Measurements from ENCODE around the gene TOP3B. TPM values are rescaled to one million over a fixed set of nuclear protein-coding genes. Genes with fewer than 3 reads are reported as not detected.

TOP3B gene
- total RNA-seq (2021; fragmentation: NEBNext Ultra II Directional; extraction: Animal tissue kit (Norgen Biotek cat#: 25700)) = 10 to 100 TPM; 13.8 to 17.1 (median 15.2) TPM
- long read RNA-seq, partial matches to known transcripts = 6 of 12 reads
- long read RNA-seq, other reads (novel, unspliced or antisense) = 2 of 12 reads

- H3K9me3 Mint-ChIP-seq = no peaks in the 10 kb centered on the region
- peak within 1 kb of the TSS; percentile 68 for H3K27ac Mint-ChIP-seq
- no peak for TF ChIP-seq CTCF (IDR thresholded peaks at IDR 0.05)
- no peaks in the 10 kb centered on the region for H3K27me3 Mint-ChIP-seq (ENCODE audit: insufficient read depth)
- peaks cover 21% of the 10 kb centered on the region for H3K4me1 Mint-ChIP-seq (ENCODE audit: low read depth)
- peak within 1 kb of the TSS; percentile 92 for H3K4me3 Mint-ChIP-seq
- no peaks in the 10 kb centered on the region for H3K36me3 Mint-ChIP-seq (ENCODE audit: low read depth)
- peak; percentile 63 for DNase-seq
Measured at GRCh38 chr22:21982338-21982965, at the start of gene TOP3B. Gene TOP3B (minus strand): TSS chr22:21982787. CDS start chr22:21975709, 7,078 bp downstream.

- Mint-ChIP-seq H3K9me3 (no peaks in the 10 kb centered on the region), H3K4me1 (ENCODE audit: low read depth) (no peaks in the 10 kb centered on the region), H3K27ac (no peak overlapping the region), H3K27me3 (ENCODE audit: insufficient read depth) (peaks cover 24% of the 10 kb centered on the region), H3K36me3 (ENCODE audit: low read depth) (no peaks in the 10 kb centered on the region), H3K4me3 (no peak overlapping the region)
- TF ChIP-seq CTCF (IDR thresholded peaks at IDR 0.05) = no peak
- no peak for DNase-seq
Measured at GRCh38 chr22:22031183-22031945, 48.8 kb upstream of the TOP3B start.

- Mint-ChIP-seq H3K36me3 (ENCODE audit: low read depth) (no peaks in the 10 kb centered on the region), H3K4me1 (ENCODE audit: low read depth) (no peaks in the 10 kb centered on the region), H3K9me3 (no peaks in the 10 kb centered on the region), H3K4me3 (no peak overlapping the region), H3K27me3 (ENCODE audit: insufficient read depth) (peaks cover 27% of the 10 kb centered on the region), H3K27ac (no peak overlapping the region)
- peak; percentile 43 for TF ChIP-seq CTCF (IDR thresholded peaks at IDR 0.05)
- no peak for DNase-seq
Measured at GRCh38 chr22:22030493-22031182, 48.1 kb upstream of the TOP3B start.

- H3K27ac Mint-ChIP-seq = no peak overlapping the region
- DNase-seq = no peak
- no peaks in the 10 kb centered on the region; the same call in 1 of the 2 replicates for H3K4me1 Mint-ChIP-seq (ENCODE audit: low read depth)
- peaks cover 16% of the 10 kb centered on the region for H3K27me3 Mint-ChIP-seq (ENCODE audit: insufficient read depth)
- H3K36me3 Mint-ChIP-seq (ENCODE audit: low read depth) = no peaks in the 10 kb centered on the region
- H3K9me3 Mint-ChIP-seq = no peaks in the 10 kb centered on the region
- no peak for TF ChIP-seq CTCF (IDR thresholded peaks at IDR 0.05)
- H3K4me3 Mint-ChIP-seq = no peak overlapping the region
Measured at GRCh38 chr22:22027955-22028354, 45.4 kb upstream of the TOP3B start.

GRCh38 chr22:22026157-22026831, 43.7 kb upstream of the TOP3B start:
- H3K27ac Mint-ChIP-seq = no peak overlapping the region

More at GRCh38 chr22:22026157-22026831, 43.7 kb upstream of the TOP3B start:
- DNase-seq = no peak
- Mint-ChIP-seq H3K27me3 (ENCODE audit: insufficient read depth) (peaks cover 14% of the 10 kb centered on the region), H3K36me3 (ENCODE audit: low read depth) (no peaks in the 10 kb centered on the region), H3K4me3 (no peak overlapping the region), H3K9me3 (no peaks in the 10 kb centered on the region), H3K4me1 (ENCODE audit: low read depth) (peaks cover 3% of the 10 kb centered on the region; the same call in 1 of the 2 replicates)
- TF ChIP-seq CTCF (IDR thresholded peaks at IDR 0.05) = no peak
